HG02763 (cell line): ENCODE measurements around the gene EFHD1.
"Not testable (repeated sequence)": the region's sequence is repeated elsewhere in the genome, so short reads cannot be mapped to it uniquely, and the experiment has no call there.

Source experiments
- ATAC-seq: cut with Tn5 transposase; IDR thresholded peaks from one replicate; pipeline ENCODE4 v1.9.1; 2021; ENCODE audit warnings: mild to moderate bottlenecking, moderate library complexity; ENCODE audit not compliant: unreplicated experiment

Gene EFHD1

GRCh38 chr2:232613538-232614134 is 19.8 kb upstream of the EFHD1 start:
- no peak for ATAC-seq

GRCh38 chr2:232615339-232615738 is 18.1 kb upstream of the EFHD1 start:
- ATAC-seq = no peak

GRCh38 chr2:232621186-232621585 is 12.2 kb upstream of the EFHD1 start:
- ATAC-seq = no peak

- ATAC-seq = no peak
These were observed 10.8 kb upstream of the EFHD1 start for GRCh38 chr2:232622563-232622962.

- no peak for ATAC-seq
These were observed 9.3 kb upstream of the EFHD1 start for GRCh38 chr2:232623768-232624765.

- ATAC-seq = no peak
These were observed 6.8 kb upstream of the EFHD1 start for GRCh38 chr2:232626584-232626983.

GRCh38 chr2:232628466-232629128 is 4.8 kb upstream of the EFHD1 start:
- ATAC-seq = no peak

- ATAC-seq = no peak
These were observed 4.3 kb upstream of the EFHD1 start for GRCh38 chr2:232629129-232629475.

- ATAC-seq = no peak
These were observed 1.0 kb upstream of the EFHD1 start for GRCh38 chr2:232632229-232632903.

GRCh38 chr2:232632904-232633412 is 446 bp upstream of the EFHD1 start:
- no peak for ATAC-seq

- ATAC-seq = no peak
These were observed 1.1 kb downstream of the EFHD1 start for GRCh38 chr2:232634206-232635150.

GRCh38 chr2:232635376-232635775 is 2.0 kb downstream of the EFHD1 start:
- not testable (repeated sequence) for ATAC-seq

GRCh38 chr2:232635820-232636219 is 2.4 kb downstream of the EFHD1 start:
- ATAC-seq = no peak

- ATAC-seq = no peak
These were observed 3.5 kb downstream of the EFHD1 start for GRCh38 chr2:232636788-232637420.

- no peak for ATAC-seq
These were observed 4.6 kb downstream of the EFHD1 start for GRCh38 chr2:232637866-232638583.

GRCh38 chr2:232641153-232641848 is 7.9 kb downstream of the EFHD1 start:
- no peak for ATAC-seq

GRCh38 chr2:232643147-232643425 is 9.7 kb downstream of the EFHD1 start:
- no peak for ATAC-seq

GRCh38 chr2:232643813-232644347 is 10.5 kb downstream of the EFHD1 start:
- no peak for ATAC-seq
